Measurements from ENCODE around the gene GSK3B.
"Not testable (repeated sequence)": the region's sequence is repeated elsewhere in the genome, so short reads cannot be mapped to it uniquely, and the experiment has no call there.

Gene GSK3B

DNA sequence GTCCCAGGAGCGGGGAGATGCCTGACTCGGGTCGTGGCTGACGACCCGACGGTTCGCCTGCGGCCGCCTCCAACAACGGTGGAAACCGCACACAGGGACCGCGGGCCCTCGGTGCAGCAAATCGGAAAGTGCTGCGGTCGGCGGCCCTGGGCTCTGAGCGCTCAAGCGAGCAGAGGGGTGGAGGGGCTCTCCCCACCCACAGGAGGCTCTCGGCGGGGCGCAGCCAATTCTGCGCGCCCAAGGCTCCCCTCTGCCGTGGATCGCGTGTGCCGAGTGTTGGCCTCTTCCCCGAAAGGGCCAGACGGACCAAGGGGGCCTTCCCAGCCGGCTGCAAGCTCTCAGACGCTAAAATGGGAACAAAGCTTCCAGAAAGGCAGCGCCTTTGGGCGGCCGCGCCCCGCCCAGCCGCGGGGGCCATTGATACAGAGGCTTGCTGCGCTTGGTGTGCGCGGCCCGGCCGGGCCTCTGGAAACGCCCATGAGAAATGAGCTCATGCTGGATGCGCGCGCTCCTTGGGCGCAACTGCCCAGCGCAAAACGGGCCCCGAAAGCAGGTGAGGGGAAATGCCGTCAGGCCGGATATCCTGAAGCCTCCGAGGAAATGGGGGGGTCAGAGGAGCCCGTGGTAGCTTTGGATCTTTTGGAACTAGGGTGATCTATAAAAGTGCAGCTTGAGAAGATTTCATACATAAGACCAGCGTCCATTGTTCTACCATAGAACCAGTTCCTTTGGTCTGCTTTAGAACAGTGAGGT lies 1.2 kb upstream of the GSK3B start:
- peak; percentile 94 for DNase-seq

DNA sequence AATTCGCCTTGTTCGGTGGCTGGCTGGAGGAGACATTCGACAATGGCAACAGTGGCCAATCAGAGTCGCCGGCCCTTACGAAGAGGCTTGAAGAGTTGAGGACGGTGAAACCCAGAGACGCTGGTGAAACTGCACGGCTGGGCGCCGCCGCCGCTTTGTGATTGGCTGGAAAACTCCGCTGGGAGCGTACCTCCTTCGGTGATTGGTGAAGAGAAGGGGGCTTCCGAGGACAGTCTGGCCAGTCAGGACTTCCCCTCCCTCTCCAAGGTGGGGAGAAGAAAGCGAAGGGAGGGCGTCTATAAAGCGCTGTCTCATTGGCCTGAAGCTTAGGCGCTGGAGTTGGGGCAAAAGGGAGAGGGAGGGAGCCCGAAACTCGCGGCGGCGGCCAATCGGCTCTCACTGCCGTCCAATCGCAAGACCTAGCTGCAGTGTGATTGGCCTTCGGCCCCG lies 554 bp upstream of the GSK3B start:
- DNase-seq = peak; percentile 100

DNA sequence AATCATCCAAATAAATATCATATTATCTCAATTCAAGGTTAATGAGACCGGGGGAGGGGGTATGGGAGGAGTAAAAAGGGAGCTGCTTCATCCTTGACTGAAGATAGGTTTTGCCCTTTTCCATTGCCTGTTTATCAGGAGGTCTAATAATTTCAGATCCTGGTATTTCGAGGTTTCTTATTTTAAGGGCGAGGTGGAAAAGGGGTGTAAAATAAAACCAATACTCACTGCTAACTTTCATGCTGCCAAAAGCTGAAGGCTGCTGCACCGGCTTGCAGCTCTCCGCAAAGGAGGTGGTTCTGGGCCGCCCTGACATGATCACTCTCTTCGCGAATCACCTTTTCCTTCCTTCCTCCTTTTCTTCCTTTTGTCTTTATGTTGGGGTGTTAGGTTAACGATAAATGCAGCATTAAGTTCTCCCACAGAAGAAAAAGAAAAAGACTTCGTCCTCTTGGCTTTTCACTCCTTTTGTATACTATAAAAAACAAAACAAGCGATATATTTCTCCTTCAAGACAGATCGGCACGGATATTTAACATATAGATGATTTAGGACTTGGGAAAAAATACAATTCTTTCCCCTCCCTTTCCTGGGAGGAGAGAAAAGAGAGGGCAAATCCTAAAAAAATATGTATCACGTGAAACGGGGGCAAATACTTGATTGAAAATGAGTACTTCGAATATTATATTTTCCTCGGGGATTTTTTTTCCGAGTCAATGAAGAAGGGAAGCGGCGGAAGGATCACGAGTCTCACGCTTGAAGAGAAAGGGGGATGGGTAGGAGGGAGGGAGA lies 932 bp downstream of the GSK3B start:
- DNase-seq = peak; percentile 83

DNA sequence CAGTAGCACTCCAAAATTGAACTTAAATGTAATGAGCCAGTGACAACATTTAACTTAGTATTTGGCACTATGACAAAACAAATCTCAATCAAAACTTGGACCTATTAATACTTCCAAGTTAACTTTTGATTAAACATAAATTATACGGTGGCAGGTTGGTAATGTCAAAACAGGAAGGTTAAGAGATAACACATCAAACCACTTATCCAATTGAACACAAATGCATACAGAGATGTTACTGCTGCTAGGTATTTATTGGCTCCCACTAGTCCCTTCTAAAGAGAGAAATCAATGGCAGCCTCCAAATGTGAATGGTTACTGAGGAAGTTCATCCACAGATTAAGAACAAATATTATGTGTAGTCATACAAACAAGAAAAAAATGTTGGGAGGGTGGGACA lies 1.8 kb downstream of the GSK3B start:
- DNase-seq = peak; percentile 22

DNA sequence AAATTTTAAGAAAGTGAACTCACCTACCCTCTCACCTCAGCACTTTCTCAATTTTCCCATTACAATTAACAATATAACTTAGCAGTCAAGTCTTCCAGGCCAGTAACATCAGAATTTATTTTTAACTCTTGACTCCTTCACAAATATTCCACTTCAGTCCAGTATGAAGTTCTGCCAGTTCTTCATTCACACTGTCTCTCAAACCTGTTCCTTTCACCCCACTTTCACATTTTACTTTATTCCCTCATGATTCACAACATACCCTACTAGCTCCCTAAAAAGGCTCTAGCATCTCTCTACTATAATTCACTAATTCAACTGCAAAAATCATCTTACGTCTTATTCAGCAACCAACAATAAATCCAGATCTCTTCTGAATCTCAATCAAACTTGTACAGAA lies 3.8 kb downstream of the GSK3B start:
- DNase-seq = no peak

DNA sequence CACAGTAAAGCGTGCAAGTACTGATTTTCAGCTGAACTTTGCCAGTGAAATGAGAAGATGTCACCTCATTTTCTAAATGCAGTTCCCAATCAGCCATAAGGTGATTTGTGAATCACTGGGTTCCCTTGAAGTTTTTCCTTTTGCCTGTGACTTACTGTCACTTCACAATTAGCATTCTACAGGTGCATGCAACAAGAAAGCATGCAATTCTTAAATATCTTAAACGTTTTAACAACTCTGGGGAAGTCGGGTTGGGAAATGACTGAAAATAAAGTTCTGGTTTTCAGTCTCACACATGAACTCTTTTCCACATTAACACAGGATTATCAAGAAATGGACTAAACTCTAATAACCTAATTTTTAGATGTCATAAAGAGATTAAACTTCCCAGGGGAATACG lies 5.2 kb downstream of the GSK3B start:
- no peak for DNase-seq

DNA sequence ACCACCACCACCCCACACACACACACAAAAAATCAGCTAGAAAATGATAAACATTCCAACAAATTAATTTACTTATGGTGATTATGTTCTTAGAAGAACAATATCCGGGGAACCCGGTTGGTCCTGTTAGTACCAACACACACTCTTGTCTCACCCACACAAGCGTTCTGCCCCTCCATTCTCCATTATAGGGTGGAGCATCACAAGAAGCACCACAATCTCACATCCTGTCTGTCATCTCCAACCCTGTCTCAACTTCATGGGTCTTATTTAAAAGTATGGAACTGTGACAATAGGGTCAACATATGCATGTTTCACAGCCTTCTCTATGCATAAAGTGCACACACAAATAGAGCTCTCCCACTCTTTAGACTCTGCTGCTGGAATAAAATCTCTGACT lies 5.6 kb downstream of the GSK3B start:
- no peak for DNase-seq

DNA sequence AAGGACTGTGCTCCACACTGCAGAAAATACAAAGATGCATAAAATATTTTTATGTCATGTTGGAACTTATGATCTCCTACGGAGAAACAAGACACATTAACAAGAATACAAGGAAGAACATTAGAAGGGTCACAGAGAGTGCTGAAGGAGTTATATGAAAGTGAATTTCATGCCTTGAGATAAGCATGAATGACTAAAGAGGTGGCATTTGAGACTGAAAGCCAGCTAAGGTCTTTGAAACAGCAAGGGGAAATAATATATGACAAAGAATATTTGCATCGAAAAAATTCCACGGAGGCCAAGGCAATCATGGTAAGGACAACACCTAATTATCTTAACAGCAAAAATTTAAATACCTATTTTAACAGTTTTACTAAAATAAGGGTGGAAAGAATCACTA lies 12.5 kb downstream of the GSK3B start:
- no peak for DNase-seq

DNA sequence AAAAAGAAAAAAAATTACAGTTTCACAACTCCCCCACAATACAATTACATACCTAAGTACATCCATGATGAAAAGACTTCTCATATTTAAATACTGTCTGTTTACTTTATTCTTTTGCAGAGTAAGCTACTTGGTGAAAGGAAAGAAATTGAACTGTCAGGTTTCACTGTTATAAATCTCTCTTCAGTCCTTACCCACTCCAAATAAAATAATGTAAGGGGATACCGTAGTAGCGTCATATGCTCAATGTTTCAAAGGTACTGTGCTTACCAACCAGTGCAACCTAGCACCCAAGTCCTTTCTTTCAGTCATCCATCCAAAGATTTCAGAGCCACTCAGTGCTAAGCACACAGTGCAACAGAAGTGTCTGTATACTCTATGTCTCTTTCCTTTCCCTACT lies 13.4 kb downstream of the GSK3B start:
- DNase-seq = no peak

DNA sequence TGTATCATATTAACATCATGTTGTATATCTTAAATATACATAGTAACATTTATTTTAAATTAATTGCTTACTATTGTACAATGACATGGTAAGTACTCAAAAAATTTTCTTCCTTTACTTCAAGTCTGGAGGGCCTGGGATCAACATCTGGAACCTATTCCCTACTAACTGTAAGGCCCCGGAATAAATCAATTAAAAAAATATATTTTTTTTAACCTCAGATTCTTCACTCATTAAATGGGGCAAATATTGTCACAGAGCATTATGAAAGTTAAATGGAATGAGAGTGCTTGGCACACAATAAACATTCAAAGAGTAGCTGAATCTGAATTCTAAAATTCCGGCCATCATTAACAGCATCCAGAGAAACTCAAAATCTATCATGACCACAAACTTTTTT lies 16.5 kb downstream of the GSK3B start:
- DNase-seq = no peak

DNA sequence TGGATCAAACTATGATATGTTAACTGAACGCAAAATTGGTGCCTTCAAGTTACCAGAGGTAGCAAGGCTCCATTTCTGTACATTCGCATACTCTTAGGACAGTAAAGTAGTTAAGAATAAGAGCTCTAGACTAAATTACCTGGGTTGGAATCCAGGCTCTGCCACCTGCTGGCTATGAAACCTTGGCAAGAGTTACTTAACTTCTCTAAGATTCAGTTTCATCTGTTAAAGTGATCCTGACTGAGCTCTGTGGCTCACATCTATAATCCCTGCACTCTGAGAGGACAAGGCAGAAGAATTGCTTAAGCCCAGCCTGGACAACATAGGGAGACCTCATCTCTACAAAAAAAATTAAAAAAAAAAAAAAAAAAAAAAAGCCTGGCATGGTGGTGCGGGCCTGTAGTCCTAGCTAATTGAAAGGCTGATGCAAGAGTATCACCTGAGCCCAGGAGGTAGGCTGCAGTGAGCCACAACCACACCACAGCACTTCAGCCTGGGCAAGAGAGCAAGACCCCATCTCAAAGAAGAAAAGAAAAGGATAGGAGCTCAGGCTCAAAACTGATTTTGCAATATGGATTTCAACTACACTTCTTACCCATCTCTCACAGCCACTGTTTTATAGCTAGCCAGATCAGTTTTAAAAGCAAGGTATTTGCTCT lies 21.3 kb downstream of the GSK3B start:
- no peak for DNase-seq

DNA sequence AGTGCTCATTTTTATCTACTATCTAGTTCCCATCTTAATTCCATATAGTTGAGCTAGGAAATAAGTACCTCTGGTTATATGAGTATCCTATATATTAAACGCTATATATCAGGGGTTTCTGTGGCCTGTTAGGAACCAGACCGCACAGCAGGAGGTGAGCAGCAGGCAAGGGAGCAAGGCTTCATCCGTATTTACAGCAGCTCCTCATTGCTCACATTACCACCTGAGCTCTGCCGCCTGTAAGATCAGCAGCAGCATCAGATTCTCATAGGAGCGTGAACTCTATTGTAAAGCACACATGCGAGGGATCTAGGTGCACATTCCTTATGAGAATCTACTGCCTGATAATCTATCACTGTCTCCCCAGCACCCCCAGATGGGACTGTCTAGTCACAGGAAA lies 23.0 kb downstream of the GSK3B start:
- DNase-seq = no peak

DNA sequence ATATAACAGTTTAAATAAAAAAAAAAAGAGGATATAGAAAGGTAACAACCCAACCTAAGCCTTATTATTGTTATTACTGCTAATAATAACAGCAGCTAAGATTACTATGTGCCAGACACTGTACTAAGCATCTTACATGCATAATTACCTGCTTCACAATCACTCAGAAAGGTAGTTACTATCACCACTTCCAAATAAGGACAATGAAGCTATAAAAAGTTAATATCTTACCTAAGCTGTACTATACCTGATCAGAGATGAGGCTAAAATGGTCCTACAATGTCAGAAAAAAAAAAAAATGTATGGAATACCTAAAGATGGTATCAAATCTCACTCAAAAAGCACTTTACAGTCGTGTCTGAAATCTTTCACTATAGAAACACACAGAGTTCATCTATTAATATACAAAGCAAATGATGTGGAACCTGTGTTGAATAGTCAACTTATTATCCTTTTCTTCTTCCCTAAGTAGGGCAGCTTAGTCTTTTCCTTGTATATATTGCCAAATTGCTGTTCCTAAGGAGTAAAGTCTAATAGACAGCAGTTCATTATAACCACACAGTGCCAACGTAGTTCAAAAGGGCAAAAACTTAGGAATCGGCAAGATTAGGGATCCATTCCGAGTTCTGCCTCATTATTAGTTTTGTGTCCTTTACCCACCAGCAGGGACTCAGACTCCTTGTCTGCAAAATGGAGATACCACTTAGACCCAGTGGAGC lies 23.8 kb downstream of the GSK3B start:
- DNase-seq = no peak

DNA sequence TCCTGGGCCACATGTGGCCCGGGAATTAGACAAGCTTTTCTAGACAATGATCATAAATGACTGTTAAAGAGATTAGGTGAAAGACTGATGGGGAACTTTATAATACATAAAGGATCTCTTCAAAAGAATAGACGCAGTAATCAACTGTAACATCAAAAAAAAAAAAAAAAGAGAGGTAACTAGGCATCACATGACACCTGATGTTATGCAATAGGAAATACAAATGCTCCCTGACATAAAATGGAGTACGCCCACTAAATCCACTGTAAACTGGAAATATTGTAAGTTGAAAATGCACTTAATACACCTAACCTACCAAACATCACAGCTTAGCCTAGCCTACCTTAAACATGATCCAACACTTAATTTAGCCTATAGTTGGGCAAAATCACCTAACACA lies 27.2 kb downstream of the GSK3B start:
- no peak for DNase-seq

DNA sequence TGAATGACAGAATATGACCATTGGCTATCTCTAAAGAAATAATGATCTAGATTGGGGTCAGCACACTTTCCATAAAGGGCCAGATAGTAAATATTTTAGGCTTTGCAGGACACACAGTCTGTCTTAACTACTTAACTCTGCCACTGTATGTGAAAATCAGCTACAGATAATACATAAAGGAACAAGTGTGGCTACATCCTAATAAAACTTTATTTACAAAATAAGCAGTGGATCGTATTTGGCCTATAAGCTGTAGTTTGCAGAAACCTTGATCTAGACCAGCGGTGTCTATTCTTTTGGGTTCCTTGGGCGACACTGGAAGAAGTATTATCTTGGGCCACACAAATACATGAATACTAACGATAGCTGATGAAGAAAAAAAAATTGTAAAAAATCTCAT lies 27.6 kb downstream of the GSK3B start:
- no peak for DNase-seq

DNA sequence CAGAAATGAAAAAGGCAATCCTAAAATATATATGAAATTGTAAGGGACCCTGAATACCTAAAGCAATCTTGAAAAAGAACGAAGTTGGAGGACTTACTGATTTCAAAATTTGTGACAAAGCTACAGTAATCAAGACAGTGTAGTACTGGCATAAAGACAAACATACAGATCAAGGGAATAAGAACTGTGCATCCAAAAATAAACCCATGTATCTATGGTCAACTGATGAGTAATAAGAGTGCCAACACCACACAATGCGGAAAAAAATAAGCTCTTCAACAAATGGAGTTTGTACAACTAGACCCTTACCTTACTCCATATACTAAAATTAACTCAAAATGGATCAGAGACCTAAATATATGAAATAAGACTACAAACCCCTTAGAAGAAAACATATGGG lies 29.6 kb downstream of the GSK3B start:
- no peak for DNase-seq

DNA sequence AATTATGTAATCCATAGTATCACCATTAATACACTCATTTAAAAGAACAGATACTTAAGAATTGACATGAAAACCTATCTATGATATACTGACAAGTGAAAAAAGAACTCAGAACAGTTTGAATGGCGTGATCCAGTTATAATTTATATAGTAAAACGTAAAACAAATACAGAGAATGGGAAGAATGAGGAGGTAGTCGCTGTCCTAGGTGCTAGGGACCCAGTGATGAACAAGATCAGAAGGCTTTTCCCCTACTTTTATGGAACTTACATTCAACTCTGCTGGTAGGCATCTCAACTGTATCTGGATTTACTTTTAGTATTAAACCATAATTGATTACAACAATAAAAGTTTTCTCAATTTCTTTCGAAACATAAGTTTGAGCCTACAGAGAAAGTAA lies 31.8 kb downstream of the GSK3B start:
- no peak for DNase-seq

DNA sequence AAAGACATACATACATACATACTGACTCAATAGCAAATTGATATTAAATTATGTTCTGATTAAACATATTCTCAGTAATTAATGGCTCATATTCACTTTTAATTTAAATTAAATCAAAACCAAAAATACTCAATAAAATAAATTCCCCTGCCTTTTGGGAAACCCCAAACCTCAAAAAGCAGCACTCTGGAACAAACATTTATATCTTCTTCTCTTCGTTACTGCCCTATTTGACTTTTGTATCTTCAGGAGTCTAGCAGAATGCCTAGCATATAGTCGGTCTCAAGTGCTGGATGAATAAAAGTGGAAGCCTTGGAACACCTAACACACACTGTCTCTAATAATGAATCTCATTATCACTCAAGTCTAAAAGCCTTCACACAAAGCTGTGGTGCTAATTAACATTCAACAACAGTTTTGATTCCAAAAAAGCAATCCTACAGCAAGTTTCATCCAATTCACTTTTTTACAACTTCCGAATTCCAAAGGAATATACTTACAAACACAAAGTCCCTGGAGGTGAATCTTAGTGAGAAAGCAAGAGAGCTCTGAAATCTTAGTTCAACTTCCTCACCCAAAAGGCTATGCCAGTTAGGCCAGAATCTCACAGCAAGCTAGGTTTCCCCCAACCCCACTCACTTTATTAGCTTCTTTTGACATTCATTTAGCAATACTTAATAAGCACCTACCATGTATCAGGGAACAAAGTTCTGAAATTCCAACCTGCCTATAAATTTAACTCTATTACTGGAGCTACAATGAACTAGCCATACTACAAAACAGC lies 35.0 kb downstream of the GSK3B start:
- no peak for DNase-seq

DNA sequence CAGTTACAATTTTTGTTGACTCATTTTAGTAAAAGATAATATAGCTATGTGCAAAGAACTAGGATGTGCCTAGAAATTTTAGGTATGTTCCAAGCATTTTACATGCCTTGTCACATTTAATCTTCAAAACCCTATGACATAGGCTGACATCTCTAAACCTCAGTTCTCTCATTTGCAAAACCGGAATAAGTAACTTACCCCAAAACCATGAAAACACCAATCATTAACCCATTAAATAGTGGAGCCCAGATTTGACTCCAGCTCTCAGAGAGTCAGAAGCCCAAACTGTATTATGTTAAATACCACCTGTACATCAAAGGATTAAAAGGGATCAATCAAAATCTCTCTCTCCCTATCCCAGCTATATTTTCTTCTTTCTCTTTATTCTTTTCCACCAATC lies 36.6 kb downstream of the GSK3B start:
- no peak for DNase-seq

DNA sequence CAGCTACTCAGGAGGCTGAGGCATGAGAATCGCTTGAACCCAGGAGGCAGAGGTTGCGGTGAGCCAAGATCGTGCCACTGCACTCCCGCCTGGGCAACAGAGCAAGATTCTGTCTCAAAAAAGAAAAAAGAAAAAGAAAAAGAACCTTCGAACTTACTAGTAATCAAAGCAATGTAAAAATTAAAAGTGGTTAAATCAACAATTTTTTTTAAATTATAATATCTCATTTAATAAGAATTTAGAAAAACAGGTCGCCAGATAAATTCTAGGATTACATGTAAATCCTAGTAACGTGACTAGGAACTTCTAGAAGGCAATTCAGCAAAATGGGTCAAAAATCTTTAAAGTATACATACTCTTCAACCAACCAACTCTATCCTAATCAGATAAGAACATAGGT lies 37.2 kb downstream of the GSK3B start:
- no peak for DNase-seq

DNA sequence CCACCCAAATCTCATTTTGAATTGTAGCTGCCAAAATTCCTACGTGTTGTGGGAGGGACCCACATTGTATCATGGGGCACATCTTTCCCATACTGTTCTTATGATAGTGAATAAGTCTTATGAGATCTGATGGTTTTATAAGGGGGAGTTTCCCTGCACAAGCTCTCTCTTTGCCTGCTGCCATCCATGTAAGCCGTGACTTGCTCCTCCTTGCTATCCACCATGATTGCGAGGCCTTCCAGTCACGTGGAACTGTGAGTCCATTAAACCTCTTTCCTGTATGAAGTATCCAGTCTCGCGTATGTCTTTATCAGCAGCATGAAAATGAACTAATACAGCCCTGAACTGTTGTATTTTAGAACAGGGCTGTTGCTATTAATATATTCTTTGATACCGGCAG lies 40.6 kb downstream of the GSK3B start:
- not testable (repeated sequence) for DNase-seq

DNA sequence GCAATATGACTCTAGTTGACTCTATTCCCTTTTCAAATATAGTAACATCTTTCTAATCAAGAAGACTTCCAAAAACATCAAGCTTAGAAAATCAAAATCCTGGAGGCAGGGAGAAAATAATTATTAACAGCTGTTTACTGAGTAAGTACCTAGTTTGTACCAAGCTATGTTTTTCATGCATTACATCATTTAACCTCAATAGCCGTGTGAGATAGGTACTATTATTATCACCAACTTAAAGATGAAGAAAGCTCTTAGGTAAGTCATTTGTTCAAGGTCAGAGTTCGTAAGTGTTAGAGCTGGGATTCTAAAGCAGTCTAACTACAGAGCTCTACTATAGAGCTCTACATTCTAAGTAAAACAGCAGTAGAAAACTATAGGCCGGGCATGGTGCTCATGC lies 41.6 kb downstream of the GSK3B start:
- no peak for DNase-seq

DNA sequence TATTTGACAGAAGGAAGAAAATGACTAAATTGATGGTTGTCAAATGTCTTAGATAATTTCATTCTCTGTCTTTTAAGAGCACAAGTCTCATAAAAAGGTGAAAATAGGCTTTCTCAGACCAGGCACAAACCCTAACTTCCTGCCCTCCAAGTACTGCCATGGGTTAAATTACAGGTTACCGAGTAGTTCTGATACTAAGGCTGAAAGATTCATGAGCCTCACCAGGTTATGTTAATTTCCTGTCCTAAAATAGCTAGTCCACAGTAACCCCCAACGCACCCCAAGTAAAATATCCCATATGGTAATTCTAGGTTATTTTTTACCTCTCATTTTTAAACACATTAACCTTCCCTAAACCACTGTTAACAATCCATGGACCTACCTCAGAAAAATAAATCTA lies 42.0 kb downstream of the GSK3B start:
- DNase-seq = no peak
